GM18526 (cell line): ENCODE results near the gene CACNB3.

Experiments
- POLR2A ChIP-seq: IDR thresholded peaks from 3 replicates; pipeline ENCODE4 v1.6.1; 2011; ENCODE audit not compliant: insufficient read length; ENCODE audit errors: extremely low read depth

The CACNB3 gene

GRCh38 chr12:48858043-48858442 lies 39.7 kb downstream of the CACNB3 start:
- no peak for TF ChIP-seq POLR2A

GRCh38 chr12:48859607-48860006 lies 41.3 kb downstream of the CACNB3 start:
- no peak for TF ChIP-seq POLR2A

GRCh38 chr12:48861111-48861510 lies 42.8 kb downstream of the CACNB3 start:
- TF ChIP-seq POLR2A = no peak

- TF ChIP-seq POLR2A = no peak
Observed at GRCh38 chr12:48862760-48863159, 44.5 kb downstream of the CACNB3 start.

GRCh38 chr12:48863291-48863690 lies 45.0 kb downstream of the CACNB3 start:
- TF ChIP-seq POLR2A = no peak

GRCh38 chr12:48865281-48866051 lies 47.2 kb downstream of the CACNB3 start, which contains the start of gene RND1:
TSS of gene RND1 (minus strand) at chr12:48865870. CDS start at chr12:48865767, 103 bp downstream.
- TF ChIP-seq POLR2A = peak; percentile 99

- no peak for TF ChIP-seq POLR2A
Observed at GRCh38 chr12:48866052-48866711, 47.9 kb downstream of the CACNB3 start.

- TF ChIP-seq POLR2A = no peak
Observed at GRCh38 chr12:48868451-48868850, 50.2 kb downstream of the CACNB3 start.

GRCh38 chr12:48869191-48869590 lies 50.9 kb downstream of the CACNB3 start:
- no peak for TF ChIP-seq POLR2A

GRCh38 chr12:48873096-48873495 lies 54.8 kb downstream of the CACNB3 start:
- TF ChIP-seq POLR2A = no peak

- no peak for TF ChIP-seq POLR2A
Observed at GRCh38 chr12:48875944-48876515, 57.7 kb downstream of the CACNB3 start.
